Activated CD4-positive, alpha-beta memory T cell treated with anti-CD3 and anti-CD28 coated beads for 36 hours (primary cell): ENCODE measurements around the gene EFNA3. TPM values are rescaled to one million over a fixed set of nuclear protein-coding genes. Genes with fewer than 3 reads are reported as not detected.

ENCODE experiments used
- CTCF ChIA-PET: fragments of 350-600 bp; sonication (Branson Sonifier 250); formaldehyde crosslinking; loops from one replicate; lab custom pipeline; 2021; ENCODE audit warnings: antibody characterized with exemption, inconsistent platforms; lab: Charles Lee
- POLR2A ChIA-PET: fragments of 350-600 bp; sonication (Branson Sonifier 250); formaldehyde crosslinking; loops from one replicate; lab custom pipeline; 2021; ENCODE audit warnings: antibody characterized with exemption; lab: Charles Lee
- DNase-seq: peaks from one replicate; pipeline ENCODE4 v3.0.0-alpha.2; 2020
- H3K27ac Mint-ChIP-seq: one replicate; pipeline ENCODE4 v1.8.0; 2021; ENCODE audit warnings: mixed read lengths
- H3K27me3 Mint-ChIP-seq: one replicate; pipeline ENCODE4 v1.8.0; 2021; ENCODE audit warnings: mixed read lengths
- H3K36me3 Mint-ChIP-seq: one replicate; pipeline ENCODE4 v1.8.0; 2021; ENCODE audit warnings: mixed read lengths
- H3K4me1 Mint-ChIP-seq: one replicate; pipeline ENCODE4 v1.8.0; 2021; ENCODE audit warnings: low read depth, mixed read lengths
- H3K4me3 Mint-ChIP-seq: one replicate; pipeline ENCODE4 v1.8.0; 2021; ENCODE audit warnings: mild to moderate bottlenecking, mixed read lengths
- H3K9me3 Mint-ChIP-seq: one replicate; pipeline ENCODE4 v1.8.0; 2021; ENCODE audit warnings: mixed read lengths
- intact Hi-C: fragments of 100-400 bp; cut with micrococcal nuclease; formaldehyde crosslinking; loops from one replicate; pipeline ENCODE4 v1.15.1; 2023
- total RNA-seq, 2 experiments: library from RNA; stranded (reverse); gene quantifications; one replicate each; pipeline ENCODE4 v1.2.3, GENCODE V29; 2021

EFNA3 gene
- 1 to 10 TPM; 2.4 to 2.6 TPM for total RNA-seq

DNA sequence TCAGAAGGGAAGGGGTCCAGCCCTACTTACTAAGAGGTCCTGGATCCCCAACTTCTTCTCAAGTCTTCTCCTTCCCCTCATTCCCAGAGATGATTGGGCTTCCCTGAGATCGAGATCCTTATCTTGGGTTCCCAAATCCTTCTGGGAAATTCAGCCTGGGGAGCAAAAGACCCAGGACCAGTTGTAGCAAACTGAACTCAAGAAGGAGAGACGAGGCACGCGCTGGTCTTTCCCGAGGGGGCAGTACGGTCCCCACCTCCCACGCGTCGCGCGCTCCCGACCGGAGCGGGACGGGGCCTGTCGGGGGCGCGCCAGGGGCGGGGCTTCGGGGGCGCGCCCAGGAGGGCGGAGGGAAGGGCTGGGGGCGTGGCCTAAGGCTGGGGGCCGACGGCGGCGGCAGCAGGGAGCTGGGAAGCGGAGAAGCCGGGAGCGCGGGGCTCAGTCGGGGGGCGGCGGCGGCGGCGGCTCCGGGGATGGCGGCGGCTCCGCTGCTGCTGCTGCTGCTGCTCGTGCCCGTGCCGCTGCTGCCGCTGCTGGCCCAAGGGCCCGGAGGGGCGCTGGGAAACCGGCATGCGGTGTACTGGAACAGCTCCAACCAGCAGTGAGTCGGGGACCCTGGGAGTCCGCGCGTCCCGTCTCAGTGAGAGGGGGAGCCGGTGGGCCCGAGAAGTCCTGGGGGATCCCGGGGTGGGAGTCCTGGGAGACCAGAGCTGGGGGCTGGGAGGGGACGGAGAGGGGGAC, at the start of gene EFNA3:
Gene EFNA3 (plus strand): TSS at position 369 of the 741 bp plus-strand sequence. CDS start 105 bp downstream, at position 474.
- Mint-ChIP-seq H3K4me3 (peak within 1 kb of the TSS; percentile 56), H3K9me3 (no peaks in the 10 kb centered on the region), H3K36me3 (no peaks in the 10 kb centered on the region), H3K4me1 (peaks cover 33% of the 10 kb centered on the region), H3K27ac (no peak within 1 kb of the TSS), H3K27me3 (peaks cover 32% of the 10 kb centered on the region)
- DNase-seq, result peak; percentile 77
- intact Hi-C loops, result no loop called here
- POLR2A ChIA-PET, result no interaction called here
- CTCF ChIA-PET, result interaction anchor here (0.5 to 4.8 kb wide), 4 partner anchors 6 to 83 kb away, joined by 3 to 37 read pairs (median 7); partner anchors contain the start of gene ADAM15

- H3K4me1 Mint-ChIP-seq, result no peaks in the 10 kb centered on the region
- intact Hi-C loops, result no loop called here
- ChIA-PET CTCF (interaction anchor here (0.6 kb wide), 1 partner anchor 32 kb away, joined by 5 read pairs; no protein-coding TSS in a partner anchor), POLR2A (no interaction called here)
- H3K27ac Mint-ChIP-seq, result no peak overlapping the region
- no peaks in the 10 kb centered on the region for H3K27me3 Mint-ChIP-seq
- no peaks in the 10 kb centered on the region for H3K36me3 Mint-ChIP-seq
- DNase-seq, result no peak
- H3K9me3 Mint-ChIP-seq, result no peaks in the 10 kb centered on the region
- no peak overlapping the region for H3K4me3 Mint-ChIP-seq
Observed at GRCh38 chr1:155029513-155030242, 49.0 kb upstream of the EFNA3 start.

DNA sequence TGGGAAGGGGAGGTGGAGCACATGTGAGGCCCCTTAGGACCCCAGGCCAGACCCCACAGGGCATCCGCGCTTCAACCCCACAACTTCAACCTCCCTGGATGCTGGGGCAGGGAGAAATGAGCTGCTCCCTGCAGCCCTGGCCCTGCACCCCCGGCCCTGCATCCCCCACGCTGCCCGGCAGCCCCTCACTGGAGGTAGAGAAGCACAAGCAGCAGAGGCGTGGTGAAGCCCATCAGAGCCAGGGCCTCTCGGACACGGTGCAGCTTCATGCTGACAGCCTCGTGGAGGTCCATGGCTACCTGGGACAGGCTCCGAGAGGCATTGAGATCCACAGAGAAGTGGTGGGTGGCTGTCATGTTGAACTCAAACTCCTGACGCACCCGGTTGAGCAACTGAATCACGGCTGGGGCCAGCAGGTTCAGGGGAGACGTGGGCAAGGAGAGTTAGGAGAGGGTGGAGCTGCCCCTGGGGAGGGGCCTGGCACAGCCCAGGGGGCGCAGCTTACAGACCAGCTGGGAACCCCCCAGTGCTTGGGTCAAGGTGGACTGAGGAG, 48.3 kb upstream of the EFNA3 start:
- Mint-ChIP-seq H3K9me3 (no peaks in the 10 kb centered on the region), H3K4me3 (no peak overlapping the region), H3K36me3 (no peaks in the 10 kb centered on the region), H3K27ac (no peak overlapping the region), H3K27me3 (no peaks in the 10 kb centered on the region), H3K4me1 (no peaks in the 10 kb centered on the region)
- ChIA-PET CTCF (interaction anchor here (0.6 kb wide), 1 partner anchor 32 kb away, joined by 5 read pairs; no protein-coding TSS in a partner anchor), POLR2A (no interaction called here)
- intact Hi-C loops, result no loop called here
- no peak for DNase-seq

DNA sequence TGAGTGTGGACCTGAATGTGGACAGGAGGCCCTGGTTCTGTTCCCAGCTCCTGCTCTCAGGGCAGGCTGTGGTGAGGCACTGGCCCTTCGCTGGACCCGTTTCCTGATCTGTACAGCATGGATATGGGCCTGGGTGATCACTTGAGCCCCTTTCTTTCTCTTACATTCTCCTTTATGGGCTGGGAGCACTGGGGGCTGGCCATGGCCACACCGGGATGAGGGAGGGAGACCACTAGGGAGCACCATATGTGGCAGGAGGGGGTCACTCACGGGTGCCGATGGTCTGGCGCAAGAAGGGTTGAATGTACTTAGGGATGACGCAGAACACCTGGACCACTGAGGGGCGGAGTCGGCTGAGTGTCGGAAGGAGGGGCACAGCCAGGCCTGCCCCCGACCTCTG, 47.7 kb upstream of the EFNA3 start:
- no peak overlapping the region for H3K4me3 Mint-ChIP-seq
- intact Hi-C loops, result no loop called here
- no peaks in the 10 kb centered on the region for H3K4me1 Mint-ChIP-seq
- no peak overlapping the region for H3K27ac Mint-ChIP-seq
- H3K9me3 Mint-ChIP-seq, result no peaks in the 10 kb centered on the region
- no peaks in the 10 kb centered on the region for H3K27me3 Mint-ChIP-seq
- ChIA-PET CTCF (no interaction called here), POLR2A (no interaction called here)
- DNase-seq, result no peak
- H3K36me3 Mint-ChIP-seq, result no peaks in the 10 kb centered on the region

- H3K4me3 Mint-ChIP-seq, result no peak overlapping the region
- no peak for DNase-seq
- H3K9me3 Mint-ChIP-seq, result no peaks in the 10 kb centered on the region
- ChIA-PET POLR2A (no interaction called here), CTCF (interaction anchor here (1.1 to 1.2 kb wide), 2 partner anchors 12 to 29 kb away, joined by 3 read pairs; no protein-coding TSS in a partner anchor)
- no peaks in the 10 kb centered on the region for H3K27me3 Mint-ChIP-seq
- H3K27ac Mint-ChIP-seq, result no peak overlapping the region
- intact Hi-C loops, result no loop called here
- H3K4me1 Mint-ChIP-seq, result no peaks in the 10 kb centered on the region
- H3K36me3 Mint-ChIP-seq, result no peaks in the 10 kb centered on the region
Observed at GRCh38 chr1:155032886-155033285, 45.8 kb upstream of the EFNA3 start.

DNA sequence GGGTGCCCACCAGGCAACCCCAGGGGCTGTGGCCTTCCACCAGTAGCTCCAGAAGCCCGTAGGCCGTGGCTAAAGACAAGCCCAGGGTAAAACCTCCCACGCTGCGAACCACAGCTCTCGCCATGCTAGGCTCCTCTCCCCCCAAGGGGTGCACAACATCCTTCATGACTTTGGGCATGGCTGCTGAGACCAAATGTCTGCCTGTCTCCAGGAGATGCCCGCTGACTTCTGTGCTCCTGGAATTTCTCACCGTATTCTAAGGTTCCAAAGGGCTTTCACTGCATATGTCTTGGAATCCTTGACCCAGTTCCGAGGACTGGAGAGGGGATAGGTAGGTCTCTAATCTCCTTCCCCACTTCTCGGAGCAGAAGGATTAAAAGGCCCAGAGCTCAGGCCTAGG, 45.1 kb upstream of the EFNA3 start, which contains the start of the genes DCST1 and DCST2:
Gene DCST1 (plus strand): TSS at position 301 of the 400 bp plus-strand sequence. CDS start 213 bp downstream, outside the sequence.
Gene DCST2 (minus strand): TSS at position 258 of the 400 bp plus-strand sequence. CDS start 80 bp downstream, at position 178.
- no peaks in the 10 kb centered on the region for H3K4me1 Mint-ChIP-seq
- H3K9me3 Mint-ChIP-seq, result no peaks in the 10 kb centered on the region
- H3K4me3 Mint-ChIP-seq, result no peak within 1 kb of the TSS
- DNase-seq, result no peak
- no peaks in the 10 kb centered on the region for H3K36me3 Mint-ChIP-seq
- ChIA-PET CTCF (interaction anchor here (1.0 to 2.3 kb wide), 2 partner anchors 10 to 16 kb away, joined by 4 to 6 read pairs; no protein-coding TSS in a partner anchor), POLR2A (no interaction called here)
- H3K27me3 Mint-ChIP-seq, result no peaks in the 10 kb centered on the region
- H3K27ac Mint-ChIP-seq, result no peak within 1 kb of the TSS
- intact Hi-C loops, result no loop called here

DNA sequence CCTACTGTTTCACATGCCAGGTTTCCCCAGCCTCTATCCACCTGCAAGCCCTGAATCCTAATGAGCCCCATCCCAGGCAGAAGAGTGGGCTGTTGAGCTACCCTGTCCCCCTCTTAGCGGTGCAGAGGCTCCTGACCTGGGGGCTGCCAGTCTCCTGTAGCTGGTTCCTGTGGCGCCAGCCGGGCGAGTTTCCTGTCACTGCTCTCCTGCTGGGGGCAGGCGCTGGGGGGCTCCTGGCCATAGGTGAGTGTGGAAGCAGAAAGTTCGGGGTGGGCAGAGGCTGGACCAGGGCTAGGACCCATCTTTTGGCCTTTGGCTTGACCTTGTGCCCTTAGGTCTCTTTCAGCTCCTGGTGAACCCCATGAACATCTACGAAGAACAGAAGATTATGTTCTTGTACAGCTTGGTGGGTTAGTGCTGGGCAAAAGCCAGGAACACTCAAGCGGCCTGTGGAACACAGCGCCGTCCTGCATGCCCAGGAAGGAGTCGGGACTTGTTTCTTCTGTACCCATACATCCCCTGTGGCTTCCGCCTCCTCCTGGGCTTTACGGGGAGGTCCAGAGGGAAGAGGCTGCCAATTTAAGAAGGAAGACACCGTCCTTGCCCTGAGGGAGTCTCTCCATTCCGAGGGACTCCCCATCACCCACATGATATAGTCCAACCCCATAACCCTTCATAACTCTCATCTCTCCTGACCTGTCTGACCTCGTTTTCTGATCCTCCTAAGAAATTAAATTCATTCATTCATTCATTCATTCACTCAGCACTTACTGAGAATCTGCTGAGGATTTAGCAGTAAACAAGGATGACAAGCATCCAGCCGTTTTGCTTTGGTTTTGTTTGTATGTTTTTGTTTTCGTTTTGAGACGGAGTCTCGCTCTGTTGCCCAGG, 44.1 kb upstream of the EFNA3 start:
- Mint-ChIP-seq H3K36me3 (no peaks in the 10 kb centered on the region), H3K9me3 (no peaks in the 10 kb centered on the region), H3K27me3 (peaks cover 2% of the 10 kb centered on the region), H3K4me1 (no peaks in the 10 kb centered on the region), H3K27ac (no peak overlapping the region), H3K4me3 (no peak overlapping the region)
- POLR2A ChIA-PET, result no interaction called here
- CTCF ChIA-PET, result interaction anchor here (0.6 to 2.3 kb wide), 5 partner anchors 9 to 182 kb away, joined by 3 to 6 read pairs (median 3); partner anchors contain the start of gene ADAM15
- intact Hi-C loops, result no loop called here
- DNase-seq, result no peak

GRCh38 chr1:155035936-155036335, 42.7 kb upstream of the EFNA3 start:
- Mint-ChIP-seq H3K27me3 (peaks cover 2% of the 10 kb centered on the region), H3K4me1 (no peaks in the 10 kb centered on the region), H3K9me3 (no peaks in the 10 kb centered on the region), H3K27ac (no peak overlapping the region), H3K4me3 (no peak overlapping the region), H3K36me3 (no peaks in the 10 kb centered on the region)
- intact Hi-C loops, result no loop called here
- CTCF ChIA-PET, result interaction anchor here (1.0 to 2.3 kb wide), 3 partner anchors 8 to 15 kb away, joined by 3 to 6 read pairs (median 3); partner anchors contain the start of gene ADAM15
- POLR2A ChIA-PET, result no interaction called here
- DNase-seq, result no peak

GRCh38 chr1:155037043-155037442, 41.6 kb upstream of the EFNA3 start:
- no peaks in the 10 kb centered on the region for H3K9me3 Mint-ChIP-seq
- H3K27me3 Mint-ChIP-seq, result peaks cover 2% of the 10 kb centered on the region
- H3K36me3 Mint-ChIP-seq, result no peaks in the 10 kb centered on the region
- DNase-seq, result no peak
- H3K27ac Mint-ChIP-seq, result no peak overlapping the region
- ChIA-PET POLR2A (no interaction called here), CTCF (interaction anchor here (5.2 kb wide), 1 partner anchor 13 kb away, joined by 23 read pairs; the partner anchor contains the start of gene ADAM15)
- no peak overlapping the region for H3K4me3 Mint-ChIP-seq
- intact Hi-C loops, result no loop called here
- H3K4me1 Mint-ChIP-seq, result no peaks in the 10 kb centered on the region

DNA sequence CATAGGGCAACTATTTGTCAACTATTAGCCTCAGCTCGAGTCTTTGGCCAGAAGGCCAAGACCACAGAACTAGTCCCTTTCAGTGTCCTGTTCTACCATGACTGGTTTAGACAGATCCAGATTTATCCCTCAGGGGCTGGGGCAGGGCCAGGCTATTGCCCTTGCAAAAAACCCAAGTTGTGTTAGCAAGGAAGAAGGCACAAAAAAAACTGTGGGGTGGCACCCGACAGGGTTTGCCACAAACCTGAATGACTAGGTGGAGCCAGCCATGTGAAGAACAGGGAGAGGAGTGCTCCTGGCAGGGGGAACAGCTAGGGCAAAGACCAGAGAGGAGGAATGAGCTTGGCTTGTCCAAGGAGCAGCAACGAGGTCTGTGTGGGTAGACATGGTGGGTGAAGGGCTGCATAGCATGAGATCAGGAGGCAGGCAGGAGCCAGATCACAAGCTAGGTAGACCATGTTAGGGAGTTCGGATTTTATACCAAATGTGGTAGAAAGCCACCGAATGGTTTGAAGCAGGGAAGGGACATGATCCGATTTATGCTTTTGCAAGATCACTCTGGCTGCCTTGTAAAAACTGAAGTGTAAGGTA, 40.7 kb upstream of the EFNA3 start:
- DNase-seq, result no peak
- ChIA-PET CTCF (interaction anchor here (1.0 to 5.2 kb wide), 3 partner anchors 12 to 43 kb away, joined by 3 to 23 read pairs (median 10); partner anchors contain the start of gene ADAM15), POLR2A (no interaction called here)
- Mint-ChIP-seq H3K27ac (no peak overlapping the region), H3K27me3 (peaks cover 2% of the 10 kb centered on the region), H3K36me3 (no peaks in the 10 kb centered on the region), H3K4me1 (no peaks in the 10 kb centered on the region), H3K4me3 (no peak overlapping the region), H3K9me3 (no peaks in the 10 kb centered on the region)
- intact Hi-C loops, result no loop called here
